Naive thymus-derived CD4-positive, alpha-beta T cell (primary cell): ENCODE results near the gene GIT2. TPM values are rescaled to one million over a fixed set of nuclear protein-coding genes. Genes with fewer than 3 reads are reported as not detected.

Experiments used
- ATAC-seq: fragments of 150-1000 bp; cut with Tn5 transposase; 2 replicates; pipeline ENCODE4 v1.10.0; 2021; ENCODE audit warnings: mild to moderate bottlenecking, moderate library complexity
- CTCF ChIA-PET: fragments of 350-600 bp; sonication (Branson Sonifier 250); formaldehyde crosslinking; loops from one replicate; lab custom pipeline; 2021; ENCODE audit warnings: antibody characterized with exemption; lab: Charles Lee
- POLR2A ChIA-PET: fragments of 350-600 bp; sonication (Branson Sonifier 250); formaldehyde crosslinking; loops from one replicate; lab custom pipeline; 2021; ENCODE audit warnings: antibody characterized with exemption, inconsistent platforms; lab: Charles Lee
- DNase-seq, 9 donors: peaks; one replicate each; pipeline versions ENCODE4 v3.0.0 to v3.0.0-alpha.2; 2020 to 2022; ENCODE audit warnings: mixed read lengths in 1 of 9
- H3K27ac ChIP-seq: one replicate; pipeline ENCODE4 v1.7.0; 2013; ENCODE audit warnings: mild to moderate bottlenecking, low read depth, low read length, moderate library complexity
- H3K27me3 ChIP-seq, 2 donors: one replicate each; pipeline ENCODE4 v1.7.0; 2013; ENCODE audit warnings: low read length in 2 of 2, mild to moderate bottlenecking in 2 of 2, moderate library complexity in 2 of 2; ENCODE audit not compliant: control insufficient read depth in 2 of 2, insufficient read depth in 2 of 2
- H3K36me3 ChIP-seq, 3 experiments: 1 replicate in 2 of 3; 2 replicates in 1 of 3; pipeline ENCODE4 v1.7.0; 2013; ENCODE audit warnings: low read length in 3 of 3, mild to moderate bottlenecking in 3 of 3, moderate library complexity in 1 of 3; ENCODE audit not compliant: insufficient read depth in 3 of 3, control insufficient read depth in 2 of 3
- H3K4me1 ChIP-seq, 2 donors: one replicate each; pipeline ENCODE4 v1.7.0; 2013; ENCODE audit warnings: low read length in 2 of 2, mild to moderate bottlenecking in 2 of 2, moderate library complexity in 1 of 2; ENCODE audit not compliant: control insufficient read depth in 2 of 2, insufficient read depth in 2 of 2
- H3K4me3 ChIP-seq: 2 replicates; pipeline ENCODE4 v1.7.0; 2013; ENCODE audit warnings: mild to moderate bottlenecking, low read length
- H3K9me3 ChIP-seq, 3 experiments: 1 replicate in 2 of 3; 2 replicates in 1 of 3; pipeline ENCODE4 v1.7.0; 2013; ENCODE audit warnings: low read length in 3 of 3; ENCODE audit not compliant: control insufficient read depth in 2 of 3
- H3K27ac Mint-ChIP-seq, 9 donors: one replicate each; pipeline ENCODE4 v1.8.0; 2020 to 2022; ENCODE audit warnings: mixed read lengths in 9 of 9, mild to moderate bottlenecking in 8 of 9, moderate library complexity in 5 of 9, inconsistent platforms in 2 of 9
- H3K27me3 Mint-ChIP-seq, 5 donors: one replicate each; pipeline ENCODE4 v1.8.0; 2021 to 2022; ENCODE audit warnings: mixed read lengths in 5 of 5, mild to moderate bottlenecking in 1 of 5
- H3K36me3 Mint-ChIP-seq, 5 donors: one replicate each; pipeline ENCODE4 v1.8.0; 2020 to 2022; ENCODE audit warnings: mixed read lengths in 5 of 5, mild to moderate bottlenecking in 3 of 5, inconsistent platforms in 1 of 5
- H3K4me1 Mint-ChIP-seq, 7 donors: one replicate each; pipeline ENCODE4 v1.8.0; 2020 to 2022; ENCODE audit warnings: mixed read lengths in 7 of 7, mild to moderate bottlenecking in 3 of 7, inconsistent platforms in 1 of 7
- H3K4me3 Mint-ChIP-seq, 10 donors: one replicate each; pipeline ENCODE4 v1.8.0; 2020 to 2022; ENCODE audit warnings: mild to moderate bottlenecking in 10 of 10, mixed read lengths in 10 of 10, moderate library complexity in 6 of 10, inconsistent platforms in 2 of 10
- H3K9me3 Mint-ChIP-seq, 11 donors: one replicate each; pipeline ENCODE4 v1.8.0; 2020 to 2022; ENCODE audit warnings: mixed read lengths in 11 of 11, mild to moderate bottlenecking in 4 of 11, inconsistent platforms in 1 of 11, moderate library complexity in 1 of 11
- intact Hi-C, 2 donors: fragments of 100-400 bp; cut with micrococcal nuclease; formaldehyde crosslinking; loops; one replicate each; pipeline ENCODE4 v1.15.1; 2023
- polyA plus RNA-seq, 2 donors: library from polyadenylated mRNA; unstranded; fragments of 300-500 nt; fragmentation: Illumina TruSeq; gene quantifications; one replicate each; pipeline ENCODE4 v1.2.3, GENCODE V29; 2021
- total RNA-seq, 6 experiments: library from RNA in 5 of 6; stranded (reverse) in 5 of 6; gene quantifications; 1 replicate in 5 of 6; 2 replicates in 1 of 6; pipeline ENCODE4 v1.2.3 and lab custom pipeline; 2021 to 2026

GIT2 gene
- total and polyA plus RNA-seq, 7 experiments from 2014 or later, result 63.2 to 128 (median 96.4) TPM

DNA sequence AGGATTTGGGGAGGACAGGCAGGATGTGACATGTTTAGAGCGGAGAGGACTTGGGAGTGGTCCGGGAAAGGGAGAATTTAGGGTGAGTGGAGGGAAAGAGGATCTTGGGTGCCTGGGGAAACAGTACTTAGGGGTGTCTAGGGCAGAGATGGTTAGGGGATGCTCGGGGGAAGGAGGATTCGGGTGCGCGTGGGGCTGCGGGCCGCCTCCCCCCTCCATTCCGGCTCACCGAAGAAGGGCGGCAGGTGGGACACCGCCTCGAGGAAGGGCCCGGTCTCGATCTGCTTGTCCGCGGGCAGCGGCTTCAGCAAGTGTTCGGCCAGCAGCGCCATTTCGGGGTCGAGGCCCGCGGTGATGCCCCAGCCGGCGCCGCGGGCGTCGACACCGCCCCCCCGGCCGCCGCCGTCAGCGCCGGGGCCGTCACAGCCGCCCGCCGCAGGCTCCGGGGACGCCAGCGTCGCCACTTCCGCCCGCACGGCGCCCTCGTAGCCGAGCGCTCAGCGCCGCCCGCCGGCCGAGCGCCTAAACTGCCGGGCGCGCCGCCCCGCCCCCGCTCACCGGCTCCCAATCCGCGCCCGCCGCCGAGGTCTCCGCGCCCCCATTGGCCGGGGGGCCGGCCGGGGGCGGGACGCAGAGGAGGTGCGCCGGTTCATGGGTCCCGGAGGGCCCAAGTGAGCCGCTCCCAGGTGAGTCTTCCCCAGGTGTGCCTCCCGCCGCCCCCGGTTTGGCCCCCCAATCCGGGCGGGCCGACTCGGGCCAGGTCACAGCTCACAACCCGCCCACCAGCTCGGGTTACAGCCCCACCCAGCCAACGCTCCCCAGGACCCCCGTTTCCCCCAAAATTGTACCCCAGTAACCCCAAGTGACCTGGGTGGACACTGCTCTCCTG, 115.9 kb downstream of the GIT2 start, which contains the start of gene GLTP:
TSS of gene GLTP (minus strand) at position 499 of the 889 bp plus-strand sequence. CDS start at position 332, 167 bp downstream.
- H3K4me1 ChIP-seq, result peaks cover 24 to 25% of the 10 kb centered on the region in 2 donors
- Mint-ChIP-seq H3K9me3 (peaks cover 0 to 2% (median 0%) of the 10 kb centered on the region in 11 donors), H3K27ac (peak within 1 kb of the TSS; percentile 77 to 97 (median 90)), H3K27me3 (peaks cover 0 to 15% (median 0%) of the 10 kb centered on the region in 5 donors), H3K4me1 (peaks cover 27 to 54% (median 50%) of the 10 kb centered on the region in 7 donors), H3K36me3 (no peaks in the 10 kb centered on the region), H3K4me3 (peak within 1 kb of the TSS; percentile 84 to 97 (median 94))
- no peaks in the 10 kb centered on the region for H3K9me3 ChIP-seq
- peak; percentile 98 for ATAC-seq
- peak within 1 kb of the TSS; percentile 92 for H3K4me3 ChIP-seq
- peak within 1 kb of the TSS; percentile 88 for H3K27ac ChIP-seq
- ChIA-PET POLR2A (interaction anchor here (0.6 to 1.2 kb wide), 4 partner anchors 12 to 75 kb away, joined by 3 to 5 read pairs (median 4); partner anchors contain the start of gene TCHP), CTCF (interaction anchor here (1.0 to 1.5 kb wide), 3 partner anchors 26 to 75 kb away, joined by 3 to 9 read pairs (median 5); no protein-coding TSS in a partner anchor)
- DNase-seq, result peak; percentile 82 to 96 (median 94)
- intact Hi-C loops, result loop anchor here (1.0 to 10.0 kb wide), 18 partner anchors 20 to 1245 kb away; partner anchors contain the start of genes C12orf76 (in 2 of the 2), FAM222A (in 2 of the 2), GIT2 (in 2 of the 2) and MMAB (in 2 of the 2)
- peaks cover 0 to 4% (median 0%) of the 10 kb centered on the region in 3 experiments for H3K36me3 ChIP-seq
- H3K27me3 ChIP-seq, result no peaks in the 10 kb centered on the region

Other genes starting within 250 kb of the GIT2 start
- gene TRPV4, start 163.0 kb downstream of the GIT2 start, total RNA-seq, result under 1 TPM in 1 of 5 experiments, not detected in 4; 0.81 TPM
- gene TRPV4, start 163.0 kb downstream of the GIT2 start, polyA plus RNA-seq, result not detected
- 10 to 100 TPM; 19.2 to 36.2 (median 22.1) TPM for gene GLTP, start 115.8 kb downstream of the GIT2 start, total RNA-seq
- 10 to 100 TPM; 30.0 to 35.2 TPM for gene GLTP, start 115.8 kb downstream of the GIT2 start, polyA plus RNA-seq
- 10 to 100 TPM; 21.7 to 40.0 (median 31.8) TPM for gene TCHP, start 96.1 kb downstream of the GIT2 start, total RNA-seq
- 10 to 100 TPM; 10.1 to 15.5 TPM for gene TCHP, start 96.1 kb downstream of the GIT2 start, polyA plus RNA-seq
- gene ANKRD13A, start 3.1 kb upstream of the GIT2 start, total RNA-seq, result 10 to 100 TPM; 53.3 to 82.8 (median 67.0) TPM
- 10 to 100 TPM; 33.4 to 57.0 TPM for gene ANKRD13A, start 3.1 kb upstream of the GIT2 start, polyA plus RNA-seq
- gene C12orf76, start 52.2 kb upstream of the GIT2 start, total RNA-seq, result 10 to 100 TPM; 14.6 to 28.7 (median 27.8) TPM
- 10 to 100 TPM; 14.3 to 21.0 TPM for gene C12orf76, start 52.2 kb upstream of the GIT2 start, polyA plus RNA-seq
- 1 to 10 TPM in 4 of 5 experiments, under 1 TPM in 1; 0.66 to 1.3 (median 1.3) TPM for gene IFT81, start 128.0 kb upstream of the GIT2 start, total RNA-seq
- gene IFT81, start 128.0 kb upstream of the GIT2 start, polyA plus RNA-seq, result under 1 TPM; 0.72 to 0.99 TPM